Endothelial cell of umbilical vein (primary cell): ENCODE results near the gene ALLC.

Source experiments
- EZH2 ChIP-seq: IDR thresholded peaks from 2 replicates; pipeline ENCODE4 v1.6.1; 2012; ENCODE audit warnings: borderline replicate concordance, low read depth, mild to moderate bottlenecking, moderate library complexity, low read length, inconsistent platforms; ENCODE audit not compliant: severe bottlenecking
- FOS ChIP-seq: IDR thresholded peaks from 2 replicates; pipeline ENCODE4 v1.6.1; 2011; ENCODE audit warnings: mild to moderate bottlenecking, low read length, moderate library complexity, borderline replicate concordance; ENCODE audit not compliant: insufficient read depth
- JUN ChIP-seq: IDR thresholded peaks from 2 replicates; pipeline ENCODE4 v1.6.1; 2011; ENCODE audit warnings: borderline replicate concordance, low read depth; ENCODE audit not compliant: insufficient read length, insufficient read depth
- POLR2A ChIP-seq: IDR thresholded peaks from 2 replicates; pipeline ENCODE4 v1.6.1; 2012; ENCODE audit warnings: low read depth, mild to moderate bottlenecking, control low read depth, low read length
- POLR2AphosphoS5 ChIP-seq: IDR thresholded peaks from 2 replicates; pipeline ENCODE4 v1.6.1; 2012; ENCODE audit warnings: low read depth, mild to moderate bottlenecking, control low read depth, low read length, moderate library complexity; ENCODE audit not compliant: insufficient read depth
- TF ChIP-seq, protein P1 (sequence below), 2 donors: IDR thresholded peaks; 1 replicate in 1 of 2; 2 replicates in 1 of 2; pipeline ENCODE4 v1.5.1; 2011; ENCODE audit warnings: low read length in 2 of 2, mild to moderate bottlenecking in 2 of 2, moderate library complexity in 2 of 2, control low read depth in 1 of 2, inconsistent platforms in 1 of 2, low read depth in 1 of 2; ENCODE audit not compliant: insufficient read depth in 1 of 2; ENCODE audit errors: extremely low read depth in 1 of 2
- TF ChIP-seq, protein P2 (sequence below): IDR thresholded peaks from 2 replicates; pipeline ENCODE4 v1.6.1; 2011; ENCODE audit not compliant: insufficient read depth, insufficient read length

DNA sequence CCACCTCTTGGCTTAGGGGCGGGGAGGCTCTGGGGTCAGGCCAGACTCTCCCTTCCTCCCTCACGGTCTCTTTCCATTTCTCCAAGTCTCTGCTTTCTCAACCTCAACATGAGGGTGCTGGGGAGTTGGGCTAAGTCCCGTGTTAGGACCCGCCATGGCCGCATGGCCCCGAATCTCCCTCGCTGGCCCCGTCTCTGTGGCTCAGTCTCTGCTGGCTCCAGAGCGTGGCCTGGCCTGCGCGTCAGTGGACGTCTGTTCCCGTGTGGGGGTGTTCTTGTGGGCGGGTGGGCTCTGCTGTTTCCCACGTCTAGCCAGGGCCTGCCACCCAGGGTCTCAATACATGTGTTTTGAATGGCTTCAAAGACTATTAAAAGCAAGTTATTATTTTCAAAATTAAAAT is 12.4 kb downstream of the ALLC start:
- TF ChIP-seq EZH2 (no peak), POLR2A (no peak), FOS (no peak), JUN (no peak), POLR2AphosphoS5 (no peak)
- TF ChIP-seq, protein P1, sequence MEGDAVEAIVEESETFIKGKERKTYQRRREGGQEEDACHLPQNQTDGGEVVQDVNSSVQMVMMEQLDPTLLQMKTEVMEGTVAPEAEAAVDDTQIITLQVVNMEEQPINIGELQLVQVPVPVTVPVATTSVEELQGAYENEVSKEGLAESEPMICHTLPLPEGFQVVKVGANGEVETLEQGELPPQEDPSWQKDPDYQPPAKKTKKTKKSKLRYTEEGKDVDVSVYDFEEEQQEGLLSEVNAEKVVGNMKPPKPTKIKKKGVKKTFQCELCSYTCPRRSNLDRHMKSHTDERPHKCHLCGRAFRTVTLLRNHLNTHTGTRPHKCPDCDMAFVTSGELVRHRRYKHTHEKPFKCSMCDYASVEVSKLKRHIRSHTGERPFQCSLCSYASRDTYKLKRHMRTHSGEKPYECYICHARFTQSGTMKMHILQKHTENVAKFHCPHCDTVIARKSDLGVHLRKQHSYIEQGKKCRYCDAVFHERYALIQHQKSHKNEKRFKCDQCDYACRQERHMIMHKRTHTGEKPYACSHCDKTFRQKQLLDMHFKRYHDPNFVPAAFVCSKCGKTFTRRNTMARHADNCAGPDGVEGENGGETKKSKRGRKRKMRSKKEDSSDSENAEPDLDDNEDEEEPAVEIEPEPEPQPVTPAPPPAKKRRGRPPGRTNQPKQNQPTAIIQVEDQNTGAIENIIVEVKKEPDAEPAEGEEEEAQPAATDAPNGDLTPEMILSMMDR (IDR thresholded peaks at IDR 0.05; ENCODE audit: extremely low read depth in 1 of 2, insufficient read depth in 1 of 2, low read depth in 1 of 2, low read length in 2 of 2) = no peak
- TF ChIP-seq, protein P2, sequence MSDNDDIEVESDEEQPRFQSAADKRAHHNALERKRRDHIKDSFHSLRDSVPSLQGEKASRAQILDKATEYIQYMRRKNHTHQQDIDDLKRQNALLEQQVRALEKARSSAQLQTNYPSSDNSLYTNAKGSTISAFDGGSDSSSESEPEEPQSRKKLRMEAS = no peak
